Measurements from ENCODE around the gene ADAM12.
"Not testable (repeated sequence)": the region's sequence is repeated elsewhere in the genome, so short reads cannot be mapped to it uniquely, and the experiment has no call there.

The ADAM12 gene

GRCh38 chr10:126402721-126403695, 14.7 kb upstream of the ADAM12 start:
- DNase-seq, result peak; percentile 22

DNA sequence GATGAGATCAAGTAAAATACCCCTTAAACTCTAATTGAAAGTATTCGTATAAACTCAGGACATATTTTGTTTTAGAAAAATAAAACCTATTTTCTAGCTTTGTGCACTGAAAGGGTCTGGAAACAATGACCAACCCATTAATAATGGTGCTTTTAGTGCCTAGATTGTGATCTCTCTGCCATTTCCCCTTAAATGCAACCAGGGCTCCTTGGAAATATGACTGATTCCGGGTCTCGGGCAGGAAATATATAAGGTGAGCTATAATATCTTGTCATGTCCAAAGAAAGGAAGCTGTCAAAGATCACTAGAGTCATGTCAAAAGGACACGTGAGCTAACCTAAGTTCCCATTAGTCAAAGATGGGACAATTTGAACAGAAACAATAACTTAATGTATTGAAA, 12.4 kb upstream of the ADAM12 start:
- no peak for DNase-seq

GRCh38 chr10:126398924-126399323, 10.6 kb upstream of the ADAM12 start:
- DNase-seq, result no peak

GRCh38 chr10:126398383-126398743, 10.1 kb upstream of the ADAM12 start:
- DNase-seq, result no peak

DNA sequence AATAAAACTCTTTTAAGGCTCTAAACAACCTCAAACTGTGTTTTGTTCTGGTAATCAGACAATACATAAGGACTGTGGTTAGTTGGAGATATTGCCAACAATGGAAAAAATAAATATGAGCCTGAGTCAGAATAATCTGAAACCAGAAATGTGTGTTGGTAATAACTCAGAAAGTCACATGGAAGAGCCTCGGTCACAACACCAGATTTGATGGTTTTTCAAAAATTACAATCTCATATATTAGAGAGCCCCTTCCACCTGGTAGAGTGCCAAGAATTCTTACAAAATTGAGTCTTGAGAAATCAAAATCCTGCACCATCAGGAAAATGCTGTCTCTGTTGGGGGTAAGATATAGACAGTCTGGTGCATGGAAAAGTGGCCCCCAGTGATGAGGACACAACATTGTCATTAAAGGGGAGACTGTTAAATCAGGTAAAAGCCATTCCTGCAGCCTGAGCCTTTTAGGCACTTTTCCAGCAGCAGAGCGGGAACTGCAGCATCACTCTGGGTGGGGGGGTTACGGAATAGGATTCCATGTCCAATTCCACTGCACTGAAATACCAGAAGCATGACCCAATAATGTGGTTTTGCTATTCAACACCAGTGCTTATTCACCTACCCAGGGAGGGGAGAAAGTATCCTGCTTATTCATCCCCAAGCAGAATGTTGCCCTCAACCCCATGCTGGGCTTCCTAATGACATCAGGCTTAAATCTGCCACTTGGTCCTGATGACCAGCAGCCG, 9.5 kb upstream of the ADAM12 start:
- DNase-seq, result no peak

DNA sequence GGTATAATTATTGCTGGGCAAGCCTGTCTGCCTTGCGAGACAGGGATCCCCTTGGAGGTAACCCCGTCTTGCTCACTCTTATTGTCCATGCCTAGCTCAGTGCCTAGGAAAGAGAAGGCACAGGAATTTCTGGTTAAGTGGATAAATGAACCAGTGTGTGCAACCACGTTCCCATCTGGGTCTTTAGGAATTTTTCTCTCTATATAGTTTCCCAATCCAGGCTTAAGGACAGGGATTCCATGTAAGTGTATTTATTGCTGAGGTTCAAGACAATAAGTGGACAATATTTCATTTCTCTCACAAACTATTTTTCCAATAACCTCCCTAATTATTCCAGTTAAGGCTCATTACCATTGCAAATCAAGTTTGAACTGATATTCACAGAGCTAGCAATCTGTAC, 8.9 kb upstream of the ADAM12 start:
- DNase-seq, result no peak

GRCh38 chr10:126394948-126395347, 6.7 kb upstream of the ADAM12 start:
- DNase-seq, result no peak

- no peak for DNase-seq
These were observed 4.8 kb upstream of the ADAM12 start for GRCh38 chr10:126393076-126393475.

DNA sequence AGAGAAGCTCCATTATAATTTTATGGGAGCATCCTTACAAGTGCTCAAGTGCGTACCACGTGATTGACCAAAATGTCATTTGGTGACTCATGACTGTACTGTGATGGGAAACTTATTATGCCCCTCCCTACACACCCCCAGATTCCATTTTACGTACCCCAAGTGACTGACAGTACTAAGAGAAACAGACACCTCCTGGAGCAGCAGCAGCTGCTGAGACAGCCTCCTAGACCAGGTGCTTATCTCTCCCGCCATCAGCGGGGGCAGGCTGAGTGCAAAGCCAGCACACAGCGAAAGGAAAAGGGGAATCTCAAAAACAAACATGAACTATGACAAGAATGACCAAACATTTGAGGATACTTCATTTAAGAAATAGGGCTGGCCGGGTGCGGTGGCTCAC, 4.2 kb upstream of the ADAM12 start:
- no peak for DNase-seq

- no peak for DNase-seq
These were observed 3.8 kb upstream of the ADAM12 start for GRCh38 chr10:126392068-126392467.

- DNase-seq, result no peak
These were observed 3.1 kb upstream of the ADAM12 start for GRCh38 chr10:126391192-126391885.

- DNase-seq, result no peak
These were observed 2.0 kb upstream of the ADAM12 start for GRCh38 chr10:126390324-126390723.

GRCh38 chr10:126387041-126387921, 996 bp downstream of the ADAM12 start:
- peak; percentile 69 for DNase-seq

DNA sequence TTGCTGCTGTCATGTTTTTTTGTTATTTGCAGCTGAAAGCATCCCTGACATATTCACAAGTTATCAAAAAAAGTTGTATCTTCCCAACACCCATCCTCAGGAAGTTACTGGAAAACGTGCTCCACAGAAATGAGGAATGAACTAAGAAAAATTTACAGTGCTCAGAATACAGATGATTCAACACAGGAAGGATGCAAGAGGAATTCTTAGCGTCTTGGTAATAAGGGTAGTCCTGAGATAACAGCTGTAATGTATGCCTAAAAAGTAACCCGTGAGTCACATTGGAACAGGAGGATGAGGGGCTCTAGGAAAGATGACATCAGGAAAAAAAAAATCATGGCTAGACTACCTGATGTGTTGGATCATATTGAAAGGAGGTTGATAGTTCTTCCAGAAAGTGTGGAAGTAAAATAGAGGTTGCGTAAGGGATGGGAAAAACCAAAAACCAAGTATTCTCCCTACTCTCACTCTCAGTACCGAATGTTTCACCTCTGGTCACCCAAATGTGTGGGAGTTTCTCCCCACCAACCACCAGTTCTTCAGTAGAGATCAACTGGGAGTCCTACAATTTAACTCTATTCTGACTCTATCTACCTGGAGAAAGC, 3.9 kb downstream of the ADAM12 start:
- no peak for DNase-seq

DNA sequence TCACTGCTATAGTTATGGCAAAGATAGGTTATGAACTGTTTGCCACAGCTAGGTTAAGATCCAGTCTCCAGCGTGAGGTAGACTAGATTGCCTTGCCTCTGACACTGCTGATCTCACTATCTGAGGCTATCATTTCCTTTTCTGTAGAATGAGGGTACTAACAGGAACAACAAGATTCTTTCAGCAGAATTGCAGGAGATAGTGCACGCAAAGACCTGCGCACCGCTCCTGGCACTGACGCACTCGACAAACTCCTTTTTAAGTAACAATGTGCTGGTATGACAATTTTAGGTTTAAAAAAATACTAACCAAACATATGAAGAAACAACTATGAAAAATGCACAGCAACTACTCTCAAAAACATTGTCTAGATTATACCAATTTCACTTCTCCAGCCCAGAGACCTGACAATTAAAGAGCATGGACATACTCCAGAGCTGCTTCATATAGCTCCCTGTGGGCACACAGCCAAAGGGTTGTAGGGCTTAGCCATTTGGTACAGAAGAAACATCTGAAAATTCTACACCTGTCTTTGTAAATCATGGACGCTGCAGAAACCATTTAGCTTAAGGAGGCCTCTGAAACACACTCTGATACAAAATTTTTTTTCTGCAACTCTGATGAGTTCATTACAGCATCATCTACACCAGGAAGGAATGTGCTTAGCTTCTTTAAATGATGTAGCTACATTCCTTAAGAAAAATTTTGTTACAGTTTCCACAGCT, 7.8 kb downstream of the ADAM12 start:
- DNase-seq, result no peak

DNA sequence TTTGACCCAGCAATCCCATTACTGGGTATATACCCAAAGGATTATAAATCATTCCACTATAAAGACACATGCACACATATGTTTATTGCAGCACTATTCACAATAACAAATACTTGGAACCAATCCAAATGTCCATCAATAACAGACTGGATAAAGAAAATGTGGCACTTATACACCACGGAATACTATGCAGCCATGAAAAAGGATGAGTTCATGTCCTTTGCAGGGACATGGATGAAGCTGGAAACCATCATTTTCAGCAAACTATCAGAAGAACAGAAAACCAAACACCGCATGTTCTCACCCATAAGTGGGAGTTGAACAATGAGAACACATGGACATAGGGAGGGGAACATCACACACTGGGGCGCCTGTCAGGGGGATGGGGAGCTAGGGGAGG, 9.1 kb downstream of the ADAM12 start:
- DNase-seq, result not testable (repeated sequence)

DNA sequence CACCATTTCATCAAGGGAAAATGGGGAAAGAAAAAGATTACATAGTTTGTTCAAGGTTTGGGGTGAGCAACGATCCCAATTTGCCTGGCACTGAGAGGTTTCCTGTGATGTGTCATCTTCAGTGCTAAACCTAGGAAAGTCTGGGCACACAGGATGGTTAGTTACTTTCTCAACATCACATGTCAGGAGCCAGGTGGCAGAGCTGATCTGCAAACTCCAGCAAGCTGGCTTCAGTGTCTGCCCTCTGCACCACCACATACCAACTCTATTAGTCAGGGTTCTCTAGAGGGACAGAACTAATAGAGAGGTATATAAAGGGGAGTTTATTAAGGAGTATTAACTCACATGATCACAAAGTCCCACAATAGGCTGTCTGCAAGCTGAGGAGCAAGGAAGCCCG, 11.3 kb downstream of the ADAM12 start:
- no peak for DNase-seq

- DNase-seq, result no peak
These were observed 12.2 kb downstream of the ADAM12 start for GRCh38 chr10:126375926-126376554.

DNA sequence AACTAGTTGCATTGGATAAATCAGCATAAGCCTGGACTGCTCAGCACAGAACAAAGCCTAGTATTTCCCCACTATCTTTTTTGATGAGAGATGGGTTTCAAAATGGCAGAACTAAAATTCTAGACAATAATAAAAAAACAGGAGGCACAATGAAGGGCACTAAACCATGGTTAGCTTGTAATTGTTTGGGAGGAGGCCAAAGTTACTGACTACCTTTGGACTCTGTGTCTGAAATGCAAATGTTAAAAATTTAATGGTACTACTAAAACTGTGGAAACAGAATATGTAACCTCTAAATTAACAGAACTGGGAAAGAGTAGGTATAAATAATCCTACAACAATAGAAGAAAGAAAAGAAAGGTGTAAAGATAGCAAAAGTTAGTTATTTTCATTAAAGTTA, 13.0 kb downstream of the ADAM12 start:
- DNase-seq, result no peak

DNA sequence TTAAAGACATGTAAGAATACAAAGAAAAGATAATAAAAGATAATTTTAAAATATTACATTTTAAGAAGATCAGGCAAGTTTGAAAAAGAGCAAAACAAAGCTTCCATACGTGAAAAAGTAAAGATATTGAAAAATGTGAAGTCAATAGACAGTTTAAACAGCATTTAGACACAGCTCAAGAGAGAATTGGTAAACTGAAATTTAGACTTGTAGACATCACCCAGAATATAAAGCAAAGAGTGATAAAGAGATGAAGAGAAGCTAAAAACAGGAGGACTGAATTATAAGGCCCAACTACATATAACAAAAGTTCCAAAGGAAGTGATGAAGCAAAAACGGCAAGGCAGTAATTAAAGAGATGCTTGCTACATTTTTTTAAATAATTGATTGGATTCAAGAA, 13.8 kb downstream of the ADAM12 start:
- no peak for DNase-seq

DNA sequence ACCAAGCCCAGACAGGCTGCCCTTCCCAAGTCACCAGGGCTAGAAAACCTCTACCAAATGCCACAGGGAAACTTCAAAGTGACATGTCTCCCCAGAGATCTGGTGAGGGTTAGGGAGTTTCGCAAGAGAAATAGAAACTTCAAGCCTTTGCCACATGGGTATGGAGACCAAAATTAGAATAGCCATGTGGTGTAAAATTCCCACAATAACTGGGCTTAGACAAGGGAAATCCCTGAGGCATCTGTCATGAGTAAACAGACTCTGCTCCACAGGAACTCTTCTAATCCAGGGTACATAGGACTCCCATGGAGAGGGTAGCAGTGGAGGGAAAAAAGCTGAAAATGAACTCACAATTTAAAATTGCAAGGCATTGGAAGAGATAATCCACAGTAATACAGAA, 14.3 kb downstream of the ADAM12 start:
- DNase-seq, result no peak
